22Rv1 (cell line): ENCODE data around the gene GPR3.

ENCODE experiments used
- ZFX ChIP-seq: fragments of 450-650 bp; IDR thresholded peaks from 2 replicates; pipeline ENCODE4 v1.6.1; 2017; ENCODE audit warnings: antibody characterized with exemption, borderline replicate concordance
- TF ChIP-seq, protein P1 (sequence below): fragments of 450-650 bp; IDR thresholded peaks from 2 replicates; pipeline ENCODE4 v1.5.1; 2017; ENCODE audit warnings: mild to moderate bottlenecking

DNA sequence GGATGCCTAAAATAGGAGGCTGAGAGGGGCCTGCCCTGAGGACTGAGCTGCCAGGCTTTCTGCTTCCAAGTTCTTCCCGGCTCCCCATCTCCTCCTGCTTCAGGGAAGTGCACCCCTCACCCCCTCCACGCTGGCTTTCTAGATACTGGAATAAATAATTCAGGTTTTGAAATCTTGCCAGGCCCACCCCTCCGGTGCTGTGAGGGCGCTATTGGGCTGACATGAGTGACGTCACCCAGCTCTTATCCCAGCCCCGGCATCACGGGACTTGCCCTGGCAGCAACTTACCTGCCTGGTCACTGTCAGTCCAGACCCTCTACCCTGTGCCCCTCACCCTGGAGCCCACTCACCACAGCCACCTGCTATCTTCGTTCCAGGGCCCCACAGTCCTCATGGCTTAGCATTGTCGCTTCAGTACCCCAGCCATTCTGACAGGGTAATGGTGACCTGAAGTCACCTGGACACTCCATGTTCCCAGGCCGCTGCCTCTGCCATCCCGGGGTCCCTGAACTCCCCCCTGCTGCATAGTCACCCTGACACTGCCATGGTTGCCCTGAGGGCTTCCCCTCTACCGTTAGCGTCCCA, 819 bp upstream of the GPR3 start:
- TF ChIP-seq, protein P1, sequence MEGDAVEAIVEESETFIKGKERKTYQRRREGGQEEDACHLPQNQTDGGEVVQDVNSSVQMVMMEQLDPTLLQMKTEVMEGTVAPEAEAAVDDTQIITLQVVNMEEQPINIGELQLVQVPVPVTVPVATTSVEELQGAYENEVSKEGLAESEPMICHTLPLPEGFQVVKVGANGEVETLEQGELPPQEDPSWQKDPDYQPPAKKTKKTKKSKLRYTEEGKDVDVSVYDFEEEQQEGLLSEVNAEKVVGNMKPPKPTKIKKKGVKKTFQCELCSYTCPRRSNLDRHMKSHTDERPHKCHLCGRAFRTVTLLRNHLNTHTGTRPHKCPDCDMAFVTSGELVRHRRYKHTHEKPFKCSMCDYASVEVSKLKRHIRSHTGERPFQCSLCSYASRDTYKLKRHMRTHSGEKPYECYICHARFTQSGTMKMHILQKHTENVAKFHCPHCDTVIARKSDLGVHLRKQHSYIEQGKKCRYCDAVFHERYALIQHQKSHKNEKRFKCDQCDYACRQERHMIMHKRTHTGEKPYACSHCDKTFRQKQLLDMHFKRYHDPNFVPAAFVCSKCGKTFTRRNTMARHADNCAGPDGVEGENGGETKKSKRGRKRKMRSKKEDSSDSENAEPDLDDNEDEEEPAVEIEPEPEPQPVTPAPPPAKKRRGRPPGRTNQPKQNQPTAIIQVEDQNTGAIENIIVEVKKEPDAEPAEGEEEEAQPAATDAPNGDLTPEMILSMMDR: no peak
- TF ChIP-seq ZFX: no peak
